ENCODE results near the gene ZDHHC11. TPM values are rescaled to one million over a fixed set of nuclear protein-coding genes. Genes with fewer than 3 reads are reported as not detected.
A peak's percentile ranks its signal among the peaks of the same experiment; 100 is the strongest.
"Not testable (repeated sequence)": the region's sequence is repeated elsewhere in the genome, so short reads cannot be mapped to it uniquely, and the experiment has no call there.

The ZDHHC11 gene
- total RNA-seq, 2 experiments from 2014 or later, result 13.3 to 18.3 TPM

GRCh38 chr5:771087-771781 lies 79.6 kb downstream of the ZDHHC11 start:
- H3K27ac ChIP-seq (ENCODE audit: low read depth in 1 of 2, low read length in 2 of 2); H3K9me3 ChIP-seq (ENCODE audit: control insufficient read depth in 1 of 2, insufficient read depth in 1 of 2, low read length in 2 of 2); H3K4me1 Mint-ChIP-seq (ENCODE audit: low read depth); H3K4me3 Mint-ChIP-seq; H3K27me3 ChIP-seq (ENCODE audit: control insufficient read depth in 1 of 2, insufficient read depth in 2 of 2, low read length in 2 of 2); intact Hi-C loops (cut with DNase I, micrococcal nuclease); H3K27ac Mint-ChIP-seq; H3K4me1 ChIP-seq (ENCODE audit: insufficient read depth, low read length); POLR2A ChIA-PET; H3K9me3 Mint-ChIP-seq; H3K36me3 Mint-ChIP-seq (ENCODE audit: low read depth); H3K4me3 ChIP-seq (ENCODE audit: low read length); CTCF ChIA-PET; H3K27me3 Mint-ChIP-seq; ATAC-seq (ENCODE audit: poor library complexity); H3K36me3 ChIP-seq (ENCODE audit: insufficient read depth, low read length): not testable (repeated sequence)
- peak in 2 of 14 experiments; percentile 2 to 33 for DNase-seq

GRCh38 chr5:770585-770984 lies 80.2 kb downstream of the ZDHHC11 start:
- H3K27me3 ChIP-seq (ENCODE audit: control insufficient read depth in 1 of 2, insufficient read depth in 2 of 2, low read length in 2 of 2); H3K9me3 Mint-ChIP-seq; ATAC-seq (ENCODE audit: poor library complexity); intact Hi-C loops (cut with DNase I, micrococcal nuclease); H3K4me1 ChIP-seq (ENCODE audit: insufficient read depth, low read length); H3K36me3 ChIP-seq (ENCODE audit: insufficient read depth, low read length); H3K36me3 Mint-ChIP-seq (ENCODE audit: low read depth); H3K9me3 ChIP-seq (ENCODE audit: control insufficient read depth in 1 of 2, insufficient read depth in 1 of 2, low read length in 2 of 2); H3K27ac ChIP-seq (ENCODE audit: low read depth in 1 of 2, low read length in 2 of 2); POLR2A ChIA-PET; H3K4me1 Mint-ChIP-seq (ENCODE audit: low read depth); H3K27me3 Mint-ChIP-seq; H3K4me3 ChIP-seq (ENCODE audit: low read length); H3K27ac Mint-ChIP-seq; H3K4me3 Mint-ChIP-seq; CTCF ChIA-PET: not testable (repeated sequence)
- peak in 3 of 14 experiments; percentile 1 to 34 (median 3) for DNase-seq

DNA sequence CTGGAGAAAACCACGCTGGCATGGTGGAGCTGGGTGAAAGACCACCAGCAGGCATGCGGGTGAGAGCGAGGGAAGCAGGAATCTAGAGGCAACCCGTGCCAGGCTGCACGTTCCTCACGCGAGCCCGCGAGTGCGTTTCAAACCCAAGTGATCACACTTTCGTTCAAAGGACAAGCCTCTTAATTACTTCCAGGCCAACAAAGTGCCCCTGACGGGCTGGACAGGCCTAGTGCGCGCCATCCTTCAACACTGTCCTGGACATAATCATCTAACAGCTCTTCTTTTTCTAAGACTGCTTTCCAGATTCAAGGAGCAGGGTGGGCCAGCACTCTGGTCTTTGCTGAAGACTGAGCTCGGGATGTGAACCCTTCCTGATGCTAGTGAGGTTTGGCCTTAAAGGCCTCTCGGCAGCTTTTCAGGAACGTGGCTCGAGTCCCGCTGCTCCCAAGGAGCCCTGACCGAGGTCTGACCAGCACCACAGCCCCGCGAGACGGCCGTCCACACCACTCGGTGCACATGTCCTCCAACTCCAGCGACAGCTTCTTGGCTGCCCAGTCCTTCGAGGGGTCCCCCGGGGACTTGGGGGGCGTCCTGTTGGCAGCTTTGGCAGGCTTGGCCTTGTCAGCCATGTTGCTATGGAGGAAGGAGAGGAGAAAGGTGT lies 81.2 kb downstream of the ZDHHC11 start:
- not testable (repeated sequence) for H3K27me3 Mint-ChIP-seq

DNA sequence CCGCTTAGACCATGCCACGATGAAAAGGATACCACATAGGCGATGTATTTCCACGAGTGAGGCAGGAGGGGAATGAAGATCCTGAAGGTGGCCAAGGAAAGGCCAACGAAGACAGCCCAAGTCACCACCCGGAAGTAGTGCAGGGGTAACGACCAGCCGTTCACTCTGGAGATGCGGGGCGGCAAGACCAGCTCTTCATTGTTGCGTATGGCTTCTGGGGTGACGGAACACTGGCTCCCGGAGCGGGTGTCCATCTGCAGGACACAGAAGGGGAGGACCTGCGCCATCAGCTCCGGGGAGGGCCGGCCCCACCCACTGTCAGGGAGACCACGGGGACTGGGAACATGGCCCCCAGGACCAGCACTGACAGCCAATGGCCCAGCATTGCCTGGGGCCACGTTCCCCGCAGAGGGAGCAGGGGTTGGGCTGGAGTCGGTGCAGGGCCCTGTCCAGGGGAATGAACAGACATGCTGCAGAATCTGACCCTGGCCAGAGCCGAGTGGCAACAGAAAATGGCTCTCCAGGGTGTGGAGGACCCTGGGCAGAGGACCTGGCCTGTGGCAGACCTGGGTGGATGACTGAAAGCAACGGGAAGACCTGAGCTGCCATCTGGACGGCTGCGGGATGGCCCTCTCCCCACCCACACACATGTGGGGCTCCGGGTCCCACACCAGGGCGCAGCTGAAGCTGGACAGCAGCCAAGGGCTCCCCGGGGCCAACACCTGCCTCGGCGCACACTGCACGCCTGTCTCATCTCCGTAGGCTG lies 83.9 kb downstream of the ZDHHC11 start:
- DNase-seq (peak in 4 of 14 experiments; percentile 4 to 34 (median 6)), ATAC-seq (ENCODE audit: poor library complexity) (no peak)
- Histone ChIP-seq H3K36me3 (ENCODE audit: insufficient read depth, low read length) (no peaks in the 10 kb centered on the region), H3K4me1 (ENCODE audit: insufficient read depth, low read length) (no peaks in the 10 kb centered on the region), H3K27me3 (ENCODE audit: control insufficient read depth in 1 of 2, insufficient read depth in 2 of 2, low read length in 2 of 2) (no peaks in the 10 kb centered on the region), H3K27ac (ENCODE audit: low read depth in 1 of 2, low read length in 2 of 2) (no peak overlapping the region), H3K4me3 (ENCODE audit: low read length) (no peak overlapping the region), H3K9me3 (ENCODE audit: control insufficient read depth in 1 of 2, insufficient read depth in 1 of 2, low read length in 2 of 2) (no peaks in the 10 kb centered on the region)
- CTCF ChIA-PET, result no interaction called here
- Mint-ChIP-seq H3K4me1 (ENCODE audit: low read depth) (no peaks in the 10 kb centered on the region), H3K27me3 (no peaks in the 10 kb centered on the region), H3K4me3 (no peak overlapping the region), H3K9me3 (no peaks in the 10 kb centered on the region), H3K36me3 (ENCODE audit: low read depth) (no peaks in the 10 kb centered on the region), H3K27ac (no peak overlapping the region)
- TF ChIP-seq CTCF (IDR thresholded peaks at IDR 0.05), result no peak
- intact Hi-C loops (cut with DNase I, micrococcal nuclease), result no loop called here
- POLR2A ChIA-PET, result no interaction called here

More for the DNA sequence above, 81.2 kb downstream of the ZDHHC11 start:
- H3K27ac ChIP-seq (ENCODE audit: low read depth in 1 of 2, low read length in 2 of 2); H3K4me3 ChIP-seq (ENCODE audit: low read length); H3K36me3 ChIP-seq (ENCODE audit: insufficient read depth, low read length); CTCF ChIA-PET; H3K27ac Mint-ChIP-seq; ATAC-seq (ENCODE audit: poor library complexity); H3K4me3 Mint-ChIP-seq; H3K4me1 Mint-ChIP-seq (ENCODE audit: low read depth); H3K4me1 ChIP-seq (ENCODE audit: insufficient read depth, low read length); intact Hi-C loops (cut with DNase I, micrococcal nuclease); POLR2A ChIA-PET; H3K9me3 ChIP-seq (ENCODE audit: control insufficient read depth in 1 of 2, insufficient read depth in 1 of 2, low read length in 2 of 2); H3K27me3 ChIP-seq (ENCODE audit: control insufficient read depth in 1 of 2, insufficient read depth in 2 of 2, low read length in 2 of 2); H3K9me3 Mint-ChIP-seq; H3K36me3 Mint-ChIP-seq (ENCODE audit: low read depth): not testable (repeated sequence)
- peak in 3 of 14 experiments; percentile 1 to 37 (median 8) for DNase-seq

All from CD4-positive, alpha-beta T cell (primary cell).